SK-N-SH treated with all-trans-retinoic acid at 6 μM for 48 hours (cell line): ENCODE data around the gene PCDH15.

Experiments
- ARNTL ChIP-seq: fragments of 450-650 bp; formaldehyde crosslinking; IDR thresholded peaks from 2 replicates; pipeline ENCODE4 v1.5.0; 2020; ENCODE audit warnings: low read depth, mild to moderate bottlenecking, moderate library complexity, borderline replicate concordance
- GLIS3 ChIP-seq: fragments of 250-450 bp; sonication (Bioruptor Pico); IDR thresholded peaks from 2 replicates; pipeline ENCODE4 v1.5.0; 2020; ENCODE audit warnings: mild to moderate bottlenecking, moderate library complexity
- OSR1 ChIP-seq: fragments of 250-450 bp; sonication (Bioruptor Pico); IDR thresholded peaks from 2 replicates; pipeline ENCODE4 v1.8.0; 2022; ENCODE audit warnings: moderate library complexity, mild to moderate bottlenecking, inconsistent platforms
- PPARA ChIP-seq: fragments of 250-450 bp; sonication (Bioruptor Pico); IDR thresholded peaks from 2 replicates; pipeline ENCODE4 v1.5.0; 2020; ENCODE audit warnings: mild to moderate bottlenecking, borderline replicate concordance
- RARB ChIP-seq: fragments of 250-450 bp; sonication (Bioruptor Pico); IDR thresholded peaks from 2 replicates; pipeline ENCODE4 v1.8.0; 2021; ENCODE audit warnings: mild to moderate bottlenecking, moderate library complexity
- SNAI2 ChIP-seq: fragments of 250-450 bp; sonication (Bioruptor Pico); IDR thresholded peaks from 2 replicates; pipeline ENCODE4 v1.5.0; 2020; ENCODE audit warnings: mild to moderate bottlenecking, moderate library complexity
- TOX ChIP-seq: fragments of 250-450 bp; sonication (Bioruptor Pico); IDR thresholded peaks from 2 replicates; pipeline ENCODE4 v1.8.0; 2021; ENCODE audit warnings: mild to moderate bottlenecking, moderate library complexity, borderline replicate concordance
- ZFP3 ChIP-seq: fragments of 250-450 bp; sonication (Bioruptor Pico); IDR thresholded peaks from 2 replicates; pipeline ENCODE4 v1.5.0; 2020; ENCODE audit warnings: mild to moderate bottlenecking, moderate library complexity
- ZNF565 ChIP-seq: fragments of 450-650 bp; formaldehyde crosslinking; conservative IDR thresholded peaks from 2 replicates; pipeline ENCODE4 v1.5.0; 2020; ENCODE audit warnings: low read depth, mild to moderate bottlenecking, moderate library complexity
- ZNF70 ChIP-seq: fragments of 450-650 bp; formaldehyde crosslinking; IDR thresholded peaks from 2 replicates; pipeline ENCODE4 v1.5.0; 2020; ENCODE audit warnings: mild to moderate bottlenecking, moderate library complexity
- ZNF8 ChIP-seq: fragments of 450-650 bp; formaldehyde crosslinking; IDR thresholded peaks from 2 replicates; pipeline ENCODE4 v1.5.0; 2020; ENCODE audit warnings: mild to moderate bottlenecking, moderate library complexity
- TF ChIP-seq, protein P1 (sequence below): fragments of 250-450 bp; sonication (Bioruptor Pico); IDR thresholded peaks from 2 replicates; pipeline ENCODE4 v1.5.1; 2021; ENCODE audit warnings: mild to moderate bottlenecking, moderate library complexity
- TF ChIP-seq, protein P2 (sequence below): fragments of 250-450 bp; sonication (Bioruptor Pico); IDR thresholded peaks from 2 replicates; pipeline ENCODE4 v1.5.0; 2020; ENCODE audit warnings: mild to moderate bottlenecking, moderate library complexity
- TF ChIP-seq, protein P3 (sequence below): fragments of 250-450 bp; sonication (Bioruptor Pico); IDR thresholded peaks from 2 replicates; pipeline ENCODE4 v1.5.1; 2020; ENCODE audit warnings: low read depth, mild to moderate bottlenecking, moderate library complexity

DNA sequence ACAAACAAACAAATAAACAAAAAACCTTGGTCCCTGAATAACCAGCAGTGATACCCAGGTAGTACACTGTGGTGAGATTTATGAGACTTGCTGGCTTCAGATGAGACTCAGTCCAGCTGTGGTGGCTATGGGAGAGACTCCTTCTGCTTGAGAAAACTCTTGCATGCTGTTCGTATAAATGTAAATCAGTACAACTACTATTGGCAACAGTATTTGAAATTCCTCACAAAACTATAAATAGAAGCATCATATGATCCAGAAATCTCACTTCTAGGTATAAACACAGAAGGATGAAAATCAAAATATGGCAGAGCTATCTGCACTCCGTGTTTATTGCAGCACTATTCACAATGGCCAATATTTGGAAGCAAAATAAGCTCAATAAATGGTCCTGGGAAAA is 692.1 kb downstream of the PCDH15 start:
- TF ChIP-seq RARB (CRISPR knock-in tag) (no peak), ZFP3 (CRISPR knock-in tag) (no peak), ARNTL (CRISPR knock-in tag) (no peak), TOX (CRISPR knock-in tag) (no peak), ZNF8 (CRISPR knock-in tag) (no peak), PPARA (CRISPR knock-in tag) (no peak), SNAI2 (no peak), ZNF70 (CRISPR knock-in tag) (no peak), ZNF565 (CRISPR knock-in tag) (no peak), OSR1 (CRISPR knock-in tag) (no peak), GLIS3 (no peak)
- TF ChIP-seq, protein P1, sequence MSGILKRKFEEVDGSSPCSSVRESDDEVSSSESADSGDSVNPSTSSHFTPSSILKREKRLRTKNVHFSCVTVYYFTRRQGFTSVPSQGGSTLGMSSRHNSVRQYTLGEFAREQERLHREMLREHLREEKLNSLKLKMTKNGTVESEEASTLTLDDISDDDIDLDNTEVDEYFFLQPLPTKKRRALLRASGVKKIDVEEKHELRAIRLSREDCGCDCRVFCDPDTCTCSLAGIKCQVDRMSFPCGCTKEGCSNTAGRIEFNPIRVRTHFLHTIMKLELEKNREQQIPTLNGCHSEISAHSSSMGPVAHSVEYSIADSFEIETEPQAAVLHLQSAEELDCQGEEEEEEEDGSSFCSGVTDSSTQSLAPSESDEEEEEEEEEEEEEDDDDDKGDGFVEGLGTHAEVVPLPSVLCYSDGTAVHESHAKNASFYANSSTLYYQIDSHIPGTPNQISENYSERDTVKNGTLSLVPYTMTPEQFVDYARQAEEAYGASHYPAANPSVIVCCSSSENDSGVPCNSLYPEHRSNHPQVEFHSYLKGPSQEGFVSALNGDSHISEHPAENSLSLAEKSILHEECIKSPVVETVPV (CRISPR knock-in tag), result no peak
- TF ChIP-seq, protein P2, sequence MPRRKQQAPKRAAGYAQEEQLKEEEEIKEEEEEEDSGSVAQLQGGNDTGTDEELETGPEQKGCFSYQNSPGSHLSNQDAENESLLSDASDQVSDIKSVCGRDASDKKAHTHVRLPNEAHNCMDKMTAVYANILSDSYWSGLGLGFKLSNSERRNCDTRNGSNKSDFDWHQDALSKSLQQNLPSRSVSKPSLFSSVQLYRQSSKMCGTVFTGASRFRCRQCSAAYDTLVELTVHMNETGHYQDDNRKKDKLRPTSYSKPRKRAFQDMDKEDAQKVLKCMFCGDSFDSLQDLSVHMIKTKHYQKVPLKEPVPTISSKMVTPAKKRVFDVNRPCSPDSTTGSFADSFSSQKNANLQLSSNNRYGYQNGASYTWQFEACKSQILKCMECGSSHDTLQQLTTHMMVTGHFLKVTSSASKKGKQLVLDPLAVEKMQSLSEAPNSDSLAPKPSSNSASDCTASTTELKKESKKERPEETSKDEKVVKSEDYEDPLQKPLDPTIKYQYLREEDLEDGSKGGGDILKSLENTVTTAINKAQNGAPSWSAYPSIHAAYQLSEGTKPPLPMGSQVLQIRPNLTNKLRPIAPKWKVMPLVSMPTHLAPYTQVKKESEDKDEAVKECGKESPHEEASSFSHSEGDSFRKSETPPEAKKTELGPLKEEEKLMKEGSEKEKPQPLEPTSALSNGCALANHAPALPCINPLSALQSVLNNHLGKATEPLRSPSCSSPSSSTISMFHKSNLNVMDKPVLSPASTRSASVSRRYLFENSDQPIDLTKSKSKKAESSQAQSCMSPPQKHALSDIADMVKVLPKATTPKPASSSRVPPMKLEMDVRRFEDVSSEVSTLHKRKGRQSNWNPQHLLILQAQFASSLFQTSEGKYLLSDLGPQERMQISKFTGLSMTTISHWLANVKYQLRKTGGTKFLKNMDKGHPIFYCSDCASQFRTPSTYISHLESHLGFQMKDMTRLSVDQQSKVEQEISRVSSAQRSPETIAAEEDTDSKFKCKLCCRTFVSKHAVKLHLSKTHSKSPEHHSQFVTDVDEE, result no peak
- TF ChIP-seq, protein P3, sequence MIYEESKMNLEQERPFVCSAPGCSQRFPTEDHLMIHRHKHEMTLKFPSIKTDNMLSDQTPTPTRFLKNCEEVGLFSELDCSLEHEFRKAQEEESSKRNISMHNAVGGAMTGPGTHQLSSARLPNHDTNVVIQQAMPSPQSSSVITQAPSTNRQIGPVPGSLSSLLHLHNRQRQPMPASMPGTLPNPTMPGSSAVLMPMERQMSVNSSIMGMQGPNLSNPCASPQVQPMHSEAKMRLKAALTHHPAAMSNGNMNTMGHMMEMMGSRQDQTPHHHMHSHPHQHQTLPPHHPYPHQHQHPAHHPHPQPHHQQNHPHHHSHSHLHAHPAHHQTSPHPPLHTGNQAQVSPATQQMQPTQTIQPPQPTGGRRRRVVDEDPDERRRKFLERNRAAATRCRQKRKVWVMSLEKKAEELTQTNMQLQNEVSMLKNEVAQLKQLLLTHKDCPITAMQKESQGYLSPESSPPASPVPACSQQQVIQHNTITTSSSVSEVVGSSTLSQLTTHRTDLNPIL (CRISPR knock-in tag), result no peak
